Hepatocyte (in vitro differentiated cells): Measurements from ENCODE around the gene NPHP4.
A peak's percentile ranks its signal among the peaks of the same experiment; 100 is the strongest.

Experiments
- EZH2phosphoT487 ChIP-seq: fragments of 200-600 bp; sonication (generic); IDR thresholded peaks from one replicate; pipeline ENCODE4 v1.6.1; 2018; ENCODE audit warnings: antibody characterized with exemption, mild to moderate bottlenecking, low read depth, moderate library complexity; ENCODE audit not compliant: unreplicated experiment, severe bottlenecking
- TF ChIP-seq, protein P1 (sequence below): fragments of 200-600 bp; sonication (generic); IDR thresholded peaks from 2 replicates; pipeline ENCODE4 v1.5.1; 2016; ENCODE audit warnings: antibody characterized with exemption, mild to moderate bottlenecking; ENCODE audit not compliant: poor library complexity

DNA sequence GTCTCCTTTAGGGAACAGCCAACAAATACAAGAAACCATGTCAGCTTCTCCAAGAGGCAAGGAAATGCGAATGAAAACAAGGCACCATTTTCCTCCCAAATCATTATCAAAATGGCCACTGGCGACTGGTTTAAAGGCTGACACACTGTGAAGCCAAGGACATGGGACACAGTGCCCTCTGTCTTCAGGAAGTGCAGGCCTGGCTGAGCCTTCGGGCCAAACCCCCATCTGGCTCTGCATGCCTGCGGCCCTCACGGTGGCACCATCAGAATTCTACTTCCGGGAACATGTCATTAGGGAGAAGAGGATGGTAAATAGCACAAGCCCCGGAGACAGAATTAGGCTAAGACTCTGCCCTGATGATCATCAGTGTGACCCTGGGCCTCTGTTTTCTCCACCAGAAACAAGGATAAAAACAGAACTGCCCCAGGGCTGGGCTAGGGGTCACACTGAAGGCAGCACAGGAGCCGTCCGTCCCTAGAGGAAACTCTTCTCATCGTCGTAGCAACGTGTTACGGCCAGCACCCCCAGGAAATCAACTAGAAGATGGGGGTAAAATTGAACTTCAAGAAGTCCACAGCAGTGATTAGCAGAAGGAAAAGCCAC is 103.5 kb downstream of the NPHP4 start:
- TF ChIP-seq, protein P1, sequence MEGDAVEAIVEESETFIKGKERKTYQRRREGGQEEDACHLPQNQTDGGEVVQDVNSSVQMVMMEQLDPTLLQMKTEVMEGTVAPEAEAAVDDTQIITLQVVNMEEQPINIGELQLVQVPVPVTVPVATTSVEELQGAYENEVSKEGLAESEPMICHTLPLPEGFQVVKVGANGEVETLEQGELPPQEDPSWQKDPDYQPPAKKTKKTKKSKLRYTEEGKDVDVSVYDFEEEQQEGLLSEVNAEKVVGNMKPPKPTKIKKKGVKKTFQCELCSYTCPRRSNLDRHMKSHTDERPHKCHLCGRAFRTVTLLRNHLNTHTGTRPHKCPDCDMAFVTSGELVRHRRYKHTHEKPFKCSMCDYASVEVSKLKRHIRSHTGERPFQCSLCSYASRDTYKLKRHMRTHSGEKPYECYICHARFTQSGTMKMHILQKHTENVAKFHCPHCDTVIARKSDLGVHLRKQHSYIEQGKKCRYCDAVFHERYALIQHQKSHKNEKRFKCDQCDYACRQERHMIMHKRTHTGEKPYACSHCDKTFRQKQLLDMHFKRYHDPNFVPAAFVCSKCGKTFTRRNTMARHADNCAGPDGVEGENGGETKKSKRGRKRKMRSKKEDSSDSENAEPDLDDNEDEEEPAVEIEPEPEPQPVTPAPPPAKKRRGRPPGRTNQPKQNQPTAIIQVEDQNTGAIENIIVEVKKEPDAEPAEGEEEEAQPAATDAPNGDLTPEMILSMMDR, result peak; percentile 15
- no peak for TF ChIP-seq EZH2phosphoT487
